Measurements from ENCODE around the gene AFAP1. TPM values are rescaled to one million over a fixed set of nuclear protein-coding genes. Genes with fewer than 3 reads are reported as not detected.

The AFAP1 gene
- total RNA-seq, 1 experiment from 2014 or later, result 27.6 TPM

GRCh38 chr4:7711307-7711963 lies 228.2 kb downstream of the AFAP1 start:
- no peak for TF ChIP-seq CTCF (IDR thresholded peaks at IDR 0.05; ENCODE audit: insufficient read depth in 1 of 2, low read depth in 1 of 2, low read length in 1 of 2, severe bottlenecking in 1 of 2, unreplicated experiment in 1 of 2)
- intact Hi-C loops (cut with micrococcal nuclease; ENCODE audit: unreplicated experiment), result no loop called here

DNA sequence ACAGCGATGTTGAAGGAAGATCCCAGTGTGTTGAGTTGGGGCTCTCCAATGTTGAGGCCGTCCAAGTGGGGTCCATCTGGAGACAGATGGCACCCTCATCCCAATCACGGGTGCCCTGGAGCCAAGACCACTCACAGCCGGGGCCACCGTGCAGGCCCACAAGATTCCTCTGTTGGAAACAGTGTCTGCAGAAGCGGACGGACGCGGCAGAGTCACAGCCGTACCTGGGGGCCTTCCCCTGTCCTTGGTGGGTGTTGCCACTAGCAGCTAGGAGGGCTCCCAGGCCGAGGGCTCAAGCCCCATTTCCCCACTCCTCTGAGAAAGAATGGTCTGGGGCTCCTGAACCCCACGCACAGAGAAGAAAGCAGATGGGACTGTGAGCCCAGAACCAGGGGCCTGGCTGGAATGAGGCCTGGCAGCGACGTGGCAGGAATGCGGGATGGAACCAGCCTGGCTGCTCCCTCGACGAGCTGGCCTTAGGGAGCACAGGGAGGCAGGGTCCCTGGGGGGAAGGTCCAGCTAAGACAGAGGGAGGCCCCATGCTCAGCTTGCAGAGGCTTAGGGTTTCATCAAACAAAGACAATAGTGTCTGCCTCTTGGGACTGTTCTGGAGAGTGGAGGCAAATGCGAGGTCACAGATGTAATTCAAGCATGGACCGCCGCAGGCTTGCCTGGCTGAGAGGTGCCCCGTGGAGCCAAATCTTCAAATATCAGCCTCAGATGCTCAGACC lies 228.9 kb downstream of the AFAP1 start:
- no peaks in the 10 kb centered on the region for H3K27me3 ChIP-seq (replicated peaks; ENCODE audit: control insufficient read depth, insufficient read depth, low read length)
- no peak for TF ChIP-seq CTCF (IDR thresholded peaks at IDR 0.05; ENCODE audit: insufficient read depth in 1 of 2, low read depth in 1 of 2, low read length in 1 of 2, severe bottlenecking in 1 of 2, unreplicated experiment in 1 of 2)
- Mint-ChIP-seq H3K27ac (ENCODE audit: unreplicated experiment) (no peak overlapping the region), H3K36me3 (ENCODE audit: insufficient read depth, unreplicated experiment) (no peaks in the 10 kb centered on the region), H3K27me3 (ENCODE audit: insufficient read depth, unreplicated experiment) (no peaks in the 10 kb centered on the region), H3K9me3 (ENCODE audit: unreplicated experiment) (no peaks in the 10 kb centered on the region), H3K4me3 (ENCODE audit: unreplicated experiment) (no peak overlapping the region), H3K4me1 (ENCODE audit: low read depth, unreplicated experiment) (no peaks in the 10 kb centered on the region)
- no peak for DNase-seq
- CTCF ChIA-PET, result no interaction called here
- no peak overlapping the region for H3K4me3 ChIP-seq (ENCODE audit: low read depth, low read length)
- no TSS peak for BruUV-seq (replicated peaks)
- H3K4me1 ChIP-seq, result no peaks in the 10 kb centered on the region
- POLR2A ChIA-PET, result no interaction called here
- H3K9me3 ChIP-seq, result no peaks in the 10 kb centered on the region; the same call in 1 of the 2 replicates
- intact Hi-C loops (cut with micrococcal nuclease; ENCODE audit: unreplicated experiment), result no loop called here
- no peaks in the 10 kb centered on the region for H3K36me3 ChIP-seq (ENCODE audit: control insufficient read depth, insufficient read depth, low read length)

More at GRCh38 chr4:7711307-7711963, 228.2 kb downstream of the AFAP1 start:
- no peaks in the 10 kb centered on the region for H3K36me3 Mint-ChIP-seq (ENCODE audit: insufficient read depth, unreplicated experiment)
- H3K9me3 Mint-ChIP-seq (ENCODE audit: unreplicated experiment), result no peaks in the 10 kb centered on the region
- H3K27ac Mint-ChIP-seq (ENCODE audit: unreplicated experiment), result no peak overlapping the region
- Histone ChIP-seq H3K36me3 (ENCODE audit: control insufficient read depth, insufficient read depth, low read length) (no peaks in the 10 kb centered on the region), H3K27me3 (replicated peaks; ENCODE audit: control insufficient read depth, insufficient read depth, low read length) (no peaks in the 10 kb centered on the region), H3K4me3 (ENCODE audit: low read depth, low read length) (no peak overlapping the region), H3K4me1 (no peaks in the 10 kb centered on the region), H3K9me3 (no peaks in the 10 kb centered on the region; the same call in 1 of the 2 replicates)
- no peaks in the 10 kb centered on the region for H3K4me1 Mint-ChIP-seq (ENCODE audit: low read depth, unreplicated experiment)
- BruUV-seq (replicated peaks), result no TSS peak
- ChIA-PET POLR2A (interaction anchor here (0.5 kb wide), 1 partner anchor 179 kb away, joined by 3 read pairs; no protein-coding TSS in a partner anchor), CTCF (no interaction called here)
- no peak for DNase-seq
- no peak overlapping the region for H3K4me3 Mint-ChIP-seq (ENCODE audit: unreplicated experiment)
- H3K27me3 Mint-ChIP-seq (ENCODE audit: insufficient read depth, unreplicated experiment), result no peaks in the 10 kb centered on the region

- Histone ChIP-seq H3K4me1 (peaks cover 4% of the 10 kb centered on the region), H3K27me3 (replicated peaks; ENCODE audit: control insufficient read depth, insufficient read depth, low read length) (no peaks in the 10 kb centered on the region), H3K36me3 (ENCODE audit: control insufficient read depth, insufficient read depth, low read length) (no peaks in the 10 kb centered on the region), H3K4me3 (ENCODE audit: low read depth, low read length) (no peak overlapping the region), H3K9me3 (no peaks in the 10 kb centered on the region; the same call in 1 of the 2 replicates)
- ChIA-PET POLR2A (no interaction called here), CTCF (no interaction called here)
- intact Hi-C loops (cut with micrococcal nuclease; ENCODE audit: unreplicated experiment), result no loop called here
- Mint-ChIP-seq H3K4me3 (ENCODE audit: unreplicated experiment) (no peak overlapping the region), H3K4me1 (ENCODE audit: low read depth, unreplicated experiment) (no peaks in the 10 kb centered on the region), H3K9me3 (ENCODE audit: unreplicated experiment) (no peaks in the 10 kb centered on the region), H3K36me3 (ENCODE audit: insufficient read depth, unreplicated experiment) (no peaks in the 10 kb centered on the region), H3K27ac (ENCODE audit: unreplicated experiment) (no peak overlapping the region), H3K27me3 (ENCODE audit: insufficient read depth, unreplicated experiment) (no peaks in the 10 kb centered on the region)
- DNase-seq, result no peak
- no TSS peak for BruUV-seq (replicated peaks)
- TF ChIP-seq CTCF (IDR thresholded peaks at IDR 0.05; ENCODE audit: insufficient read depth in 1 of 2, low read depth in 1 of 2, low read length in 1 of 2, severe bottlenecking in 1 of 2, unreplicated experiment in 1 of 2), result no peak
Observed at GRCh38 chr4:7710126-7710525, 229.5 kb downstream of the AFAP1 start.

All from Caco-2 (cell line).